ELF-1 (cell line): Measurements from ENCODE around the gene KCNK2.

Source experiments
- DNase-seq: peaks from one replicate; pipeline ENCODE4 v3.0.0-alpha.2; 2016; ENCODE audit warnings: low read depth, low spot score

Gene KCNK2

GRCh38 chr1:215251428-215251827, 168.9 kb downstream of the KCNK2 start:
- no peak for DNase-seq

- no peak for DNase-seq
These were observed 169.6 kb downstream of the KCNK2 start for GRCh38 chr1:215252164-215252563.

GRCh38 chr1:215256936-215257679, 174.6 kb downstream of the KCNK2 start:
- DNase-seq: no peak

DNA sequence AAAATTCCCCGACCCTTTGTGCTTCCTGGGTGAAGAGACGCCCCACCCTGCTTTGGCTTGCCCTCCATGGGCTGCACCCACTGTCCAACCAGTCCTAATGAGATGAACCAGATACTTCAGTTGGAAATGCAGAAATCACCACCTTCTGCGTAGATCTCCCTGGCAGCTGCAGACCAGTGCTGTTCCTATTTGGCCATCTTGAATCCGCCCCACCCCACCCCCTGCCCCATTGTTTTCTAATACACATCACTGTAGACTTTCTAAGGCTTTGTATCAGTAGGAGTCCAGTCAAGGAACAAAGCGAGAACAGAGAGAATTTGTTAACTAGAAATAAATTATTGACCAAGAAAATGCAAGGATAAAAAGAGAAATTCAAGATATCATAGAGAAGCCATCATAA, 178.2 kb downstream of the KCNK2 start:
- DNase-seq: peak; percentile 6

DNA sequence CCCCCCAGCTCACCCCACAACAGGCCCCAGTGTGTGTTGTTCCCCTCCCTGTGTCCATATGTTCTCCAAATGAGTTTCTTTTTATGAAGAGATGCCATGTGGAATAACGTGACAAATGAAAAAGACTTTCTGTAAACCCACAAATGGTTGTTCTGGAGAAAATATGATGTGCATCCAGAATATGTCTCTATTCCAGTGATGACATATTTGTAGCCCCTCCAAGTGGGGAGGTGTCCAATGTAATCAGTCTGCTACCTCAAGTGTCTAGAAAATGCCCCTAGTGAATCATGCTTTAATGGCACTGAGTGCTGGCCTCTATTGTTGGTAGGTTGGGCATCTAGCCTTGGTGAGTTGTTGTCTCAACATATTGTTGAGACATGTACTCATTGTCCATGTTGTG, 179.6 kb downstream of the KCNK2 start:
- no peak for DNase-seq

GRCh38 chr1:215263636-215264035, 181.1 kb downstream of the KCNK2 start:
- DNase-seq: no peak

GRCh38 chr1:215264649-215265048, 182.1 kb downstream of the KCNK2 start:
- no peak for DNase-seq

DNA sequence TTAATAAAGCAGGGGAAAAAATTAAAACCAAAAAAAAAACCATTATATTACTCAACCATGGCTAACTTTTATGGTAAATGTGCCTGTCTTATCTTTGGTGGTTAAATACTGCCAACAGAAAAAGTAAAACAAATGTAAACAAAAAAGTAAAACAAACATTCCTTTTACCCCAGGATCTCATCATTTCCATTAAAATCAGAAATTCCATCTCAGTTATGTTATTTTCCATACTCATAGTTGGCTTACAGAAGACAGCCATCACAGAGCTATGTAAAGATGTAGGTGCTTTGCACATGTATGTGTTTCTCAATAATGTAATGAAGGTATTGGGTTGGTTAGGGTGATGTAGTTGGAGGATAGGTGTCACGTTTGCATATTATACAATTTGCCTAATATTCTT, 185.0 kb downstream of the KCNK2 start:
- no peak for DNase-seq

DNA sequence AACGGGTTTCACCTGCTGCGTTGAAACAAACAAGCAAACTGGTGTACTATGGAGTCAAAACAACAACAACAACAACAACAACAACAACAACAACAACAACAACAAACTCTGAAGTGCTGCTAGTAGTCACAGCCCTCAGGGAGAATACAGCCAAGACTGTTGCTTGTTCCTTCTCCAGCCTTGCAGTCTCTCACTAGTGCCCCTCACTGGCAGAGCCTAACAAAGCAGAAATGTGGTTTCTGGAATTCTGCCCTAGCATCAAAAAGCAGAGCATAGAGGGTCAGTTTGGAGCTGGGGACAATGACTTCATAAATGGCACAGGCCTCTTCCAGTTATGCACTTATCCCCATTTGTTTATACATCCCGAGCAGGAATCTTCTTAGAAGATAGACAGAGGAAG, 187.4 kb downstream of the KCNK2 start:
- peak; percentile 2 for DNase-seq

DNA sequence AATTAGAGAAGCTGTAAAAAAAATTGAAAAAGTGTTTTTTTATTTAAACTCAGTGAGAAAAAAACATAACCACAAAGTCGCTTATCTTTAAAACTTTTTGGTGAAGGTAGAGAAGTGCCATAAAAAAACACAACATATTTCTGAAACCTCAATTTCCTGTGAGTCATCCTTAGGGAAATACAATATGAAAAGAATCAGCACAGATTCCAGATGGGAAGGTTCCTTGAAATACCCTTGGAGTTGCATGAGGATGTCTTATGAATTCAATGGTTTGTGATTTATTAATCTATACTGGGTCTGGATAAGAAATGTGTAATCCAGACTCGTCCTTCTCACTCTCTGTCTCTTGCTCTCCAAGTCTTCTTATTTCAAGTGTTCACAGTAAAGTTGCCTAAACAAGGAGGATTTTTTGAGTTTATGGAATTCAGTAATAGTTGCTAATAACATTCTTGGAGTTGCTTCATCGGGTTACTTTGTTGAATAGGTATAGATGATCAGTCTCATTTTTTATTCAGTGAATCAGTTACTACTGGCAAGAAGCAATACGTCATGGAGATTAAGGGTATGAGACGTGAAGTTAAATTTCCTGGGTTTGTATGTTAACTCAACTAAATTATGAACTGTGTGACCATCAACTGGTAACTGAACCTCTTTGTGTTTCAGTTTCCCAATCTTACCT, 191.4 kb downstream of the KCNK2 start:
- no peak for DNase-seq

DNA sequence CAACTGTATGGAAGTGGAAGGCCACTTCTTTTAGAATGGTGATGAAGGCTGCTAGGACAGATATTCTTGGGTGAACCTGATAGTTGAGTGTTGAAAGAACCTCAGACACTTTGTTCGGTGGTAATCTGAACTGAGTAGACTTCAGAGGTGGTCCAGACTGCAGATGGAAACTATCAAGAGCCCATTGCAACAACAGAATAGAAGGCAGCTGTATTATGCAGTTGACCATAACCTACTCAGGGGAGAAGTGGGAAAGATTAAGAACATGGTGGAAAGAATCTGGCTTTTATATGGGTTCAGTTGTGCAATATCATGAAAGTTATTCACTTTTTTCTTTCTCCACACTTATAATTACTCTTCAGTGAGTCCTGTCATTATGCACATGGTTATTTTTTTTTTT, 194.0 kb downstream of the KCNK2 start:
- DNase-seq: no peak

- no peak for DNase-seq
These were observed 195.0 kb downstream of the KCNK2 start for GRCh38 chr1:215277532-215277931.

- no peak for DNase-seq
These were observed 197.1 kb downstream of the KCNK2 start for GRCh38 chr1:215279682-215280081.

- DNase-seq: no peak
These were observed 200.0 kb downstream of the KCNK2 start for GRCh38 chr1:215282557-215282956.

DNA sequence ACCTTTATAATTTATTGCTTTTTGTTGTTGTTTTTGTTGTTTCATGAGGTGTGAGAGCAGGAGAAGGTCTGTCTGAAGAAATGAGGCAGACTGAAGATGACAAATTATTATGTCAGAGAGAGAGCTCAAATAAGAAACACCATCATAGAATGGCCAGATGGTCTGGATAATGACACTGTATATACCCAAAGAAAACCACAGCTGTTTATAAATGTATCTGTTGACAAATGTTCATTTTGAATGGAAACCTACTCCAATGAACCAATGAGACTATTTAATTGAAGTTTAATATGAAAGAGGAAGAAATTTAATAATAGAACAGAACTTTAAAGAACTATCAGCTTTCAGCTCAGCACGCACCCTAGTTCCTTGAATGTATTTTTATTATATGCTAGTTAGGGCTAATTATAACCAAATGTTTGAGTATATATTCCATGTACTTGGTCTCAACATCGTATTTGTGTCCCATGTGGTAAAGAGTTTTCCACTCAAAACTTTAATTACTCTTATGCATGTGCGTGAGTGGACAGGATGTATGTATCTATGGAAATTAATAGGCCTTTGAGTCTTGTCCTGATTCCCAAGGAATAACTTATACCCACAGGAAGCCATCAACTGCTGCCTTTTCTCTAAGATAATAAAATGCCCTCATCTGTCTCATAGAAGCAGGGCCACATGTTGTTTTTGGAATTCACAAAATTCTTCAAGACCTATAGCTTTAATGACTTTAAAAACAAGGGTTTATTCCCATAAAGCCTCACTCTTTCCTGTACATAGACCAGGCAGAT, 202.7 kb downstream of the KCNK2 start:
- DNase-seq: no peak
